Thoracic aorta (tissue), 2 donors: ENCODE data around the gene RHOD. TPM values are rescaled to one million over a fixed set of nuclear protein-coding genes. Genes with fewer than 3 reads are reported as not detected.

Experiments used
- ATAC-seq: fragments of 150-250 bp; one replicate; pipeline ENCODE4 v1.8.0; 2017; ENCODE audit warnings: low read depth; ENCODE audit not compliant: insufficient number of reproducible peaks, low FRiP score
- DNase-seq: peaks from one replicate; pipeline ENCODE4 v3.0.0-alpha.2; 2020; ENCODE audit warnings: low spot score
- H3K27ac ChIP-seq, 2 donors: fragments of 200-600 bp; sonication (generic); 1 replicate in 1 of 2; 2 replicates in 1 of 2; pipeline ENCODE4 v1.5.1; 2016; ENCODE audit warnings: mild to moderate bottlenecking in 2 of 2, moderate library complexity in 2 of 2
- H3K27me3 ChIP-seq: fragments of 200-600 bp; sonication (generic); replicated peaks from 2 replicates; pipeline ENCODE4 v1.6.0; 2016; ENCODE audit warnings: mild to moderate bottlenecking; ENCODE audit not compliant: insufficient read depth
- H3K36me3 ChIP-seq: fragments of 200-600 bp; sonication (generic); one replicate; pipeline ENCODE4 v1.5.1; 2016
- H3K4me1 ChIP-seq, 2 donors: fragments of 200-600 bp; sonication (generic); 1 replicate in 1 of 2; 2 replicates in 1 of 2; pipeline versions ENCODE4 v1.5.1 to v1.6.0; 2016; ENCODE audit warnings: low read depth in 2 of 2, mild to moderate bottlenecking in 1 of 2; ENCODE audit not compliant: control insufficient read depth in 1 of 2
- H3K4me3 ChIP-seq: fragments of 200-600 bp; sonication (generic); 2 replicates; pipeline ENCODE4 v1.5.1; 2016; ENCODE audit warnings: mild to moderate bottlenecking
- H3K9me3 ChIP-seq: fragments of 200-600 bp; sonication (generic); 2 replicates; pipeline ENCODE4 v1.5.1; 2016
- total RNA-seq, 2 donors: library from RNA; depleted of rRNA; stranded (reverse); fragments of >200 nt; gene quantifications; one replicate each; pipeline versions ENCODE4 v1.1.0 to v1.2.3, GENCODE V29; 2016
- TF ChIP-seq, protein P1 (sequence below): fragments of 200-600 bp; sonication (generic); IDR thresholded peaks from one replicate; pipeline ENCODE4 v1.5.1; 2019; ENCODE audit warnings: antibody characterized with exemption

Gene RHOD
- total RNA-seq, 2 donors from 2014 or later: 31.9 to 51.3 TPM

DNA sequence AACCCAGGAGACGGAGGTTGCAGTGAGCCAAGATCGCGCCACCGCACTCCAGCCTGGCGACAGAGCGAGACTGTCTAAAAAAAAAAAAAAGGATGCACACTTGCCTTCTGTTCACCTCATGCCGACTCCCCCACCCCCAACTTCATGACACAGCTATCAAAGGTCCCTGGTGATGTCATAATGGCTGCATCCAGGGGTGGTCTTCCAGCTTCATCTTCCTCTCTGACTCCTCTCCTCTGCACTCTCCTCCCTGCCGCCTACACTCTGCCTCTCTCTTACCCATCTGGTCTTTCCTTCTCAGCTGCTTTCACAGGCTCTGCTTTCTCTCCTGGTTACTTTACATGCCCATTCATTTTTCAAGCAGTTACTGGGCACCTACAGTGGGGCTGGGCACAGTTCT is 46.0 kb downstream of the RHOD start:
- Histone ChIP-seq H3K4me1 (no peaks in the 10 kb centered on the region), H3K27ac (no peak overlapping the region), H3K36me3 (no peaks in the 10 kb centered on the region), H3K4me3 (no peak overlapping the region), H3K9me3 (no peaks in the 10 kb centered on the region), H3K27me3 (no peaks in the 10 kb centered on the region)
- TF ChIP-seq, protein P1, sequence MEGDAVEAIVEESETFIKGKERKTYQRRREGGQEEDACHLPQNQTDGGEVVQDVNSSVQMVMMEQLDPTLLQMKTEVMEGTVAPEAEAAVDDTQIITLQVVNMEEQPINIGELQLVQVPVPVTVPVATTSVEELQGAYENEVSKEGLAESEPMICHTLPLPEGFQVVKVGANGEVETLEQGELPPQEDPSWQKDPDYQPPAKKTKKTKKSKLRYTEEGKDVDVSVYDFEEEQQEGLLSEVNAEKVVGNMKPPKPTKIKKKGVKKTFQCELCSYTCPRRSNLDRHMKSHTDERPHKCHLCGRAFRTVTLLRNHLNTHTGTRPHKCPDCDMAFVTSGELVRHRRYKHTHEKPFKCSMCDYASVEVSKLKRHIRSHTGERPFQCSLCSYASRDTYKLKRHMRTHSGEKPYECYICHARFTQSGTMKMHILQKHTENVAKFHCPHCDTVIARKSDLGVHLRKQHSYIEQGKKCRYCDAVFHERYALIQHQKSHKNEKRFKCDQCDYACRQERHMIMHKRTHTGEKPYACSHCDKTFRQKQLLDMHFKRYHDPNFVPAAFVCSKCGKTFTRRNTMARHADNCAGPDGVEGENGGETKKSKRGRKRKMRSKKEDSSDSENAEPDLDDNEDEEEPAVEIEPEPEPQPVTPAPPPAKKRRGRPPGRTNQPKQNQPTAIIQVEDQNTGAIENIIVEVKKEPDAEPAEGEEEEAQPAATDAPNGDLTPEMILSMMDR: no peak
- ATAC-seq (no peak), DNase-seq (no peak)

DNA sequence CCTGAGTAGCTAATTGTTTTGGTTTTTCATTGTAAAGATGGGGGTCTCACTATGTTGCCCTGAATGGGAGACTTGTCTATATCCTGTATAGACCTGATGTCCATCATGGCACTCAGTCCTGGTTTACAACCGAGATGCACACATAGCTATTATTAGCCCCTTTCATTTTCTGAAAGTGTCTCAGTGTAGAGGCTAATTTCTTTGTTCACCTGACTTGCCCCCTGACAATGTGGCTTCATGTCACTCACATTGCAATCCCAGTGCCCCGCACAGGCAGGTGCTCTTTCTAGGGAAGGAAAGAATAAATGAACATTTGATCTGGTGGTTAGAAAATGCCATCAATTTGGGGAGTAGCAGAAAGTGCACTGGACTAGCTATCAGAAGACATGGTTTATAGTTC is 49.3 kb downstream of the RHOD start:
- Histone ChIP-seq H3K27me3 (no peaks in the 10 kb centered on the region), H3K36me3 (no peaks in the 10 kb centered on the region), H3K4me1 (peaks cover 0 to 5% of the 10 kb centered on the region in 2 donors), H3K4me3 (no peak overlapping the region), H3K9me3 (no peaks in the 10 kb centered on the region), H3K27ac (no peak overlapping the region)
- no peak for ATAC-seq
- DNase-seq: no peak
- TF ChIP-seq, protein P1: no peak

DNA sequence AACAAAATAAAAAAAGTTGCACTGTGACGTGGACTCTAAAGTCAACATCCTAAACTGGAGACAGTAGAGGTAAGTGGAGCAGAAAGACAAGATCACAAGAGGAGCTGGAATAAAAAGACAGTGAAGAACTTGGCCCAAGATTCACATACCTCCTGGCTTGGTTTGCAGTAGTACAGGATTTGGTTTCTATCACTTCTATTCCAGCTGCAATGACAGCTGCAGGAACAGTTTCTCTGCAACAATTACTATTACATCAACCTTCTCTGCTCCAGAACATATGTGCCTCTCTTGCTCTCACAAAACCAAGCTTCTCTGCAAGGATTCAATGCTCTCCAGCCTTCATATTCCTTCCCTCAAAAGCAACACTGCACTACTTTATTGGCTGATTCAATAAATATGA is 54.6 kb downstream of the RHOD start:
- Histone ChIP-seq H3K27ac (no peak overlapping the region), H3K4me3 (no peak overlapping the region), H3K9me3 (no peaks in the 10 kb centered on the region), H3K4me1 (peaks cover 0 to 14% of the 10 kb centered on the region in 2 donors), H3K36me3 (no peaks in the 10 kb centered on the region), H3K27me3 (no peaks in the 10 kb centered on the region)
- TF ChIP-seq, protein P1: no peak
- ATAC-seq (no peak), DNase-seq (no peak)

DNA sequence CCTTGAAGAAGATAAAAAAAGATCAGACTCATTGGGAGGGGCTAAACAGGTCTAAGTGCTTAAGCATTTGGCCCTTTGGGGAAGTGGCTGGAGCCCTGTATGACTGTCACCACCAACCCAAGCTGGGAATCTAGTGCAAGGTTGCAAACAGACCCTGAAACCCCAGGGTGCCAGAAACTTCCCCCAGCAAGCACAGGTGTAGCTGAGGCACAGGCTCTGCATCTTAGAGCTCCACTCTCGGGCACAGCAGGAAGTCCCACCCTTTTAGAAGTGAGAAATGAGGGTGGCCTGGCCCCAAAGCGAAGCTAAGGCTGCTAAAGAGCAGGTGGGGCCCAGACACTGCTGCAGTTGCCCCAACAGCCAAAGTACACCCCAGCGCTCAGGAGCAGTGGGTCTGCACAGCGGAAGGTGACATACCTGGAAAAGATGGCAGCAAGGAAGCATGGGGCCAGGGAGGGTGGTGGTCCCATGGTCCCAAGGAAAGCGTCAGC is 56.6 kb downstream of the RHOD start:
- Histone ChIP-seq H3K36me3 (no peaks in the 10 kb centered on the region), H3K27me3 (no peaks in the 10 kb centered on the region), H3K9me3 (no peaks in the 10 kb centered on the region), H3K4me1 (peaks cover 0 to 17% of the 10 kb centered on the region in 2 donors), H3K4me3 (no peak overlapping the region), H3K27ac (no peak overlapping the region)
- TF ChIP-seq, protein P1: no peak
- ATAC-seq (no peak), DNase-seq (no peak)

DNA sequence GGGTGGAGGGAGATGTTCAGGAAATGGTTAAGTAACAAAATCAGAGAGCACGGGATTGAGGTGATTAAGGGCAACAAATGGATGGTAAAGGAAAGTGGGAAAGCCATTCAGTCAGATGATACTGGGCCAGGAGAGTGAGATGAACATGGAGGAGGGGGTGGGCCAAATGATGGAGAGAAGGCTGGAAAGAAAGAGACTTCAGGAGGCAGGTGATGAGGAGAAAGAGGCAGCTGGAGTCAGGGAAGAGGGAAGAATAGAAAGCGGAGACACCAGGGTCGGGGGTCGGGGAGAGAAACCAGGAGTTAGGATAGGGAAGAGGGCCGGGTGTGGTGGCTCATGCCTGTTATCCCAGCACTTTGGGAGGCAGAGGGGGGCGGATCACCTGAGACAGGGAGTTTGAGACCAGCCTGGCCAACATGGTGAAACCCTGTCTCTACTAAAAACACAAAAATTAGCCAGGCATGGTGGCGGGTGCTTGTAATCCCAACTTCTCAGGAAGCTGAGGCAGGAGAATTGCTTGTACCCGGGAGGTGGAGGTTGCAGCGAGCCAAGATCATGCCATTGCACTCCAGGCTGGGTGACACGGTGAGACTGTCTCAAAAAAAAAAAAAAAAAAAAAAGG is 57.7 kb downstream of the RHOD start:
- H3K27me3 ChIP-seq: no peaks in the 10 kb centered on the region
- H3K4me3 ChIP-seq: no peak overlapping the region
- ATAC-seq (no peak), DNase-seq (no peak)
- no peak overlapping the region for H3K27ac ChIP-seq
- TF ChIP-seq, protein P1: no peak
- H3K4me1 ChIP-seq: peaks cover 0 to 18% of the 10 kb centered on the region in 2 donors
- no peaks in the 10 kb centered on the region for H3K36me3 ChIP-seq
- H3K9me3 ChIP-seq: no peaks in the 10 kb centered on the region
